DMS 273 treated with DMSO at 0.1 percent for 48 hours (cell line): ENCODE results near the gene UAP1.
A peak's percentile ranks its signal among the peaks of the same experiment; 100 is the strongest.

ENCODE experiments used
- DNase-seq: peaks from one replicate; lab custom pipeline; 2025; lab: John Stamatoyannopoulos, UW

The UAP1 gene

DNA sequence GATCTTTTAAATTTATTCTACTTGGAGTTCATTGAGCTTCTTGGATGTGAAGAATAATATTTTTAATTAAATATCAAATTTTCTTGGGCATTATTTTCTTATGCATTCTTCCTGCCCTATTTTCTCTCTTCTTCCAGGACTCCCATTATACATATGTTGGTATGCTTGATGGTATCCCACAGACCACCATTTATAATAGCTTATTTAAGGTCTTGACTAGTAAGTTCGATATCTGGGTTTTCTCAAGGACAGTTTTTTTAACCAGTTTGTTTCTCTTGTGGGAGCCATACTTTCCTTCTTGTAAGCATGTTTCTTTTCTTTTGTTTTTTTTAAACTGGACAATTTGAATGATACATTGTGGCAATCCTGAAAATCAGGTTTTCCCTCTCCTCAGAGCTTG, 55.3 kb downstream of the UAP1 start:
- no peak for DNase-seq

DNA sequence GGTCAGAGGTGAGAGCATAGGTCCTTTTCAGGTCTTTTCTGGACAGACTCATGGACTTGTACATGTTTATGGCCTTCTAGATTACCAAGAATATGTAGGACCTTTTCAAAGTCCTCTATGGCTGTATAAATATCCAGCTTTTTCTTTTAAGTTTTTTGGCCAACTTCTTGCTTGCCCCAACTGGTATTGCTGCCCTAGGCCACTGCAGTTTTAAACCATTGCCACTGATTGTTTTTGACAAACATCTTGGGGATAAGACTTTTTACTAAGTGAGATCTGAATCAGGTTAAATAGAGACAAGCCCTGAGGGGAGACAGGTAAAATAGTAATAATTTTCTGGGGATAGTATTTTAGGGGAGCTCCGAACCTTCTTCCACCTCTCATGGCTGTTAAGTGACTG, 56.0 kb downstream of the UAP1 start:
- DNase-seq: no peak

DNA sequence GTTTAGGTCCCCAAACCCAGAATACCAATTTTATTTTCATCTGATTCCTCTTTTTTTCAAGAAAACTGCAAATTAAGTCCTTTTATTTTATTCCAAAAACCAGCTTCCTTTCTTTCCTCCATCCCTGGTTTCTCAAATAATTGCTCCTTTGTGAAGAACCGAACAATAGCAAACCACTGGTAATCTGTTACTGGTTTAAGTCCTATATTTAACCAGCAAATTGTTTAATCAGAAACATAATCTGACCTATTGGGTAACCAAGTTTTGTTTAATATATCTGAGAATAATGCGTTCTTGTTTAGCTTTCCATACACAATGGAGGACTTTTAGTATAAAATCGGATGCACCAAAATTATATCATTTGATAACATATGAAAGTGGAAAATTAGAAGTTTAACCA, 57.6 kb downstream of the UAP1 start:
- no peak for DNase-seq

DNA sequence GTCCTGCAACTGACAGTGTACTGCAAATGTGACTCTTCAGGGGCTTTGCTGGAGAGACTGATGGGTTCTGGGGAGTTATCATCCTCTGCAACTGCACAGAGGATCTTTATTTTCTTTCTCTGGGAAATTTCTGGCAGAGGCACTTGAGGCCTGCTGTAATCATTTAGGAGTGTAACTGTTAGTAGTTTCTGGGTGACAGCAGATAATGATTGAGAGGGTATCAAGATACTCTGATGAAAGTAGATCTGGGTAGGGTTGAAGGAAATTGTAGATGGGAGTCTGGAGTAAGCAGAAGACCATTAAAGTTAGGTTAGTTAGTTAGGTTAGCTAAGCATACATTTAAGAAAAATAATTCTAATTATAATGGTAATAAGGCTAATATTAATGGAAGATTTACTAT, 59.7 kb downstream of the UAP1 start:
- DNase-seq: no peak

DNA sequence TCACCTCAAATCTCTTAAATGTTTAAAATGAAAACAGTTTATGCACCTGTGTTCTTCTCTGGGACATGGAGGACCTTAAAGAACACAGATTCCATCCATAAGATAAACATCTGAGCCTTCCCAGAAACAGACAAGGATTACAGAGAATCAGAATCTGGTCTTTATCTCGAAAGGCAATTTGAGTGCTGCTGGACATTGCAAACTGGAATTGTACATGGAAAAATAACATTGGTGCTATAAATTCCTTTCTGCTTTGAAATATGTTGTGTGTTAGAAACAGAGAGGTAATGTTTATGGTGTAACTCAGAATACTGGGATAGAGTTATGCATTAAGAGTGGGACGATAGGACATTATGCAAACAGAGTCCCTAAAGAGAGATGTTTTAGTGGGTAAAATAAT, 64.2 kb downstream of the UAP1 start:
- DNase-seq: no peak

DNA sequence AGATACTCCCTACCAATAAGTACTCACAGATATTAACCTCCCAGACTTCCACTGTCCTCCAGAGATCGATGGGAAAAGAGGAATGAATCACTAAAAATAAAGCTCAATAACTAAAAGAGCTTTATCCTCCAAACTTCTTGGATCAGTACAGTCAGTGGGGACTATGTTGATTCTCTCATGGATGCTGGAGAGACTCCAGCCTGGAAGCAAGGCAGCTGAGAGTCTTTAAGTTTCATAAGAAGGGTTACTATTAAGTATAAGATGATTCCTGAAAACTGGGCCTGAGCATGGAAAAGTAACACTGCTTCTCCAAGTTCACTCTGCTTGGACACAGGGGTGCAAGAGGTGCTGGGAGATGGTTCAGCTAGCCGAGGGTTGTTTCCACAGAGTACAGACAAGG, 64.6 kb downstream of the UAP1 start:
- no peak for DNase-seq

DNA sequence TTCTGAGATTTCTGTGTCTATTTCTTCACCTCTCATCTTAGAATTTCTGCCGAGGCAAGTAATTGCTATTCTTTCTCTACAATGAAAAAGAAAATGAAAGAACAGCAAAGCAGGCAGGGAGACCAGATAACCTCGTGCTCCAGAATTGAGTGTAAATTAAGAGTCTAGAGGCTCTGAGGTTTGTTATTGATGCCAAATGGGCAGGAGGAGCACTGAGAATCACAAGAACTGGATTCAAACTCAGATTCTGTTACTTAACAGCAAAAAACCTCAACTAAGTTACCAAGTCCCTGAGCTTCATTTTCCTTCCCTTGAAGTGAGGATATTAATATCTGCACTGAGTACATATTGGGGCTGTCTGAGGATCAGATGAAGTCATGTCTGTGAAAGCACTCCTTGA, 65.2 kb downstream of the UAP1 start:
- DNase-seq: no peak

DNA sequence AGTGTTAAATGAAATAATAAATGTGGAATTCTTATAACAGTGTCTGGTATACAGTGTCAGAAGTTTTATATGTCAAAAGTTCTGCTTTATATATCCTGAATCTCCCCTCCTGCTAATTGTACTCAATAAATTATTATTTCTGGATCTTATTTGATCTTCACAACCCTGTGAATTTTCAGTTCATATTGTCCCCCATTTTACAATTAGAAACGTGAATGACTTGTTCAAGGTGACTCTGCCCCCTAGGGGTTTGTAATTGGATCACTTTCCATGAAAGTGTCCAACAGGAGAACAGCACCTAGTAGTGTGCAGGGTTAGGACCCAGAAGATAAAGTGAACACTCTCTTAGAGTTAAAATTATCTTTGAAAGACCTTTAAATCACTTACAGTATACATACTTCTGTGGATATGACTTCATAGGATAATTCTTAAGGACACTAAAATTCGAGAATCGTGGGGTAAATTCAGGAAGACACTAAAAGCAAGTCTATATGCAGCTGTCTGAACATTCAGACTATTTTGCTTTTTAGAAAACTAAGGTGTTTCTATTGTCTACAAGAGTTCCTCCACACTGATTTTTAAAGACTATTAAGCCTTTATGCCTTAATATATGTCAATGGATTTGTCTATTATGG, 66.3 kb downstream of the UAP1 start:
- no peak for DNase-seq

DNA sequence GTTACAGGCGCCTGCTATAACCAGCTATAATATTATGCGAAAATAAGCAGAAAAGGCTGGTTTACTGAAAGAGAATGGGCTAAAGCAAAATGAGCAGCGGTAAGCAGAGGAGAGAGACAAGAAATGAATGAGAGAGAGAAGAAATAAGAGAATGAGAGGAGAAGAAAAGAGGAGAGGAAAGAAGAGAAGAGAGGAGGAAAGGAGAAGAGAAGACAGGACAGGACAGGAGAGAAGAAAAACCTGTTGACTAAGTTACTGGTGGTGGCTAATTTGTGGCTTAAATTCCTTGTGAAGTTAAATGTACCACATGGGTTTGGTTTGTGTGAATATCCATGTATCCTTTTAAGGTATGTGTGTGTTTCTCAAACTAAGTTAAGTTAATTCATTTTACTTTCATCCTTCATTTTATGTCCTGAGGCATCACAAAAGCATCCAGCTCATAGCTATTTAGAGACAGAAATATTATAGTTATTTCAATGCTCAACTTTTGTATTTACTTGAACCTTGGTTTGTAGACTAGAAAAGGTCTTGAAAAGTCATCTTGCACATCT, 67.6 kb downstream of the UAP1 start:
- DNase-seq: no peak

DNA sequence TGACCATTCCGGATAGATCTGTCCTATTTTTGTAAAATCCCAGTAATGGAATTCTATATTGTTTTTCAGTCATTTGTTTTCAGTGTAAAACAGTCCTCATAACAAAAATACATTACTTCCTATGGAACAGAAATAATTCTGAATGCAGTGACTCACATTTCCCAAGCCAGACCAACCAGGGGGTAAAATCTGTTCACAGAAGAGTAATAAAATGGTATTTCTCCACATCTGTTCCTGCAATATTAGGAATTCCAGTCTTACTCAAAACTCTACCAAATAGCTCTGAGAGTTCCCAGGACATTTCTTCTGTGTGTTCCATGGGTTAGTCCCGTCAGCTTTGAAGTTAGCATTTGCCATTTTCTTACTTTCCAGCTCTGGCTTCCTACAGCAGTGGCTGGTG, 68.1 kb downstream of the UAP1 start:
- DNase-seq: no peak

DNA sequence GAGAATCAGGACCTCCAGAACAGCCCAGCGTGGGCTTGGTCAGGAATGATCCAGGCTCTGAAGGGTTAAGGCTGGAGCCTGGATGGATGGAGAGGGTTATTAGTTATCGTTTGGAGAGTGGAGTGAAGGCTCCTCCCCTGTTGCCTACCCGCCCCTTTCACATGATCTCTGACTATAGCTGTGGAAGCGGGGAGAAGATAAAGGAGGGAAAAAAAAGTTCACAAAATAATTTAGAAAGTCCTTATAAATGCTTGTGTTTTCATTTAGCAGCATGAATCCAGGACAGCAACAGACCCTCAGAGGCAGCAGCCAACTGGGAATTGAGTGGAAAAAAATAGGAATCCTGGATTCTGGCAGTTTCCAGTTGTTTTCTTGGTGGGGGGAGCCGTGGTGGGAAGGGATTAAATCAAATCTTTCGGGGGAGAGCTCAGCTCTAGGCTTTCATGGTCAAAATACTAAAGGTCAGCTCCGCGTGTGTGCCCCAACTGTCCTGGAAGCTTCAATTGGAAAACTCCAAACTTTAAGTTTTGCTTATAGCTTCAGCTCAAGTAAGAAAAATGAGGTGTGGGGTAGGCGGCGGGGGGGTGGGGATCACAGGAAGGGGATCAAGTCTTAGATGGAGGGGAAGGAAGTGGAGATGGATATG, 70.1 kb downstream of the UAP1 start:
- peak; percentile 40 for DNase-seq

DNA sequence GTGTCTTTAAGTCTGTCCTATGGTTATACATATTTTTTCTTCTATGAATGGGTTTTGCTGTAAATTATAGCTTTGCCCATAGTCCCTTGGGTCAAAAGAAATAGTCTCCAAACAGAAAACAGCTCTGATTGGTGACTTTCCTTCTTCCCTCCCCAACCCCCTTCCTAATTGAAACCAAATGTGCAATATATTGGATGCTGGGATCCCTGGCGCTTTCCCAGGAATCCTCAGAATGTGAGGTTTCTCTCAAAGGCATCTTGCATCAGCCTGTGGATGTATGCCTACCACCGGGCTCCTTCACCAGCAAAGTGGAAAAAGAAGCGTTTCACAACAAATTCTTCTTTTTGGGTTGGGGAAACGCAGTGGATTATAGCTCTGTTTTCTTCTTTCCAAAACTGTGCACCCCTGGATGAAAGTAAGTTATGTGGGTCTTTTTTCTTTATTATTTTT, 70.7 kb downstream of the UAP1 start, which contains the start of gene DDR2:
TSS of gene DDR2 (plus strand) at position 248 of the 450 bp plus-strand sequence. CDS start 86,600 bp downstream, outside the sequence.
- peak; percentile 61 for DNase-seq

DNA sequence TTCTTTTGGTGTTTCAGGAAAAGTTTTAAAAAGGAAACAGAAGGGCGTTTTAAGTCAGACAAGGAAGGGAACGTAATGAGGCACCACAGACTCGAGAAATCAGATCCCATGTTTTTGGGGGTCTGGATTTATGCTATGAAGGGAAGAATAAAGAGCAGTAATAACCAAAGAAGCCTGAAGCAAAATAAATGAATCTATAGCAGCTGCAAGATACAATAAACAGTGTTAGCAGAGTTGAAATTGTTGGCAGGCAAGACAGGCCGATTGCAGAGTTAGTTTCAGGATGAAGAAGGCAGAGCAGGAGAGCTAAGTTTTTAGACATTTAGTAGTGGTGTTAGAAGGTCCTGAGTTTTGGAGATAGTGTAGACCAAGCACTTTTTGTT, 71.2 kb downstream of the UAP1 start:
- DNase-seq: peak; percentile 64

DNA sequence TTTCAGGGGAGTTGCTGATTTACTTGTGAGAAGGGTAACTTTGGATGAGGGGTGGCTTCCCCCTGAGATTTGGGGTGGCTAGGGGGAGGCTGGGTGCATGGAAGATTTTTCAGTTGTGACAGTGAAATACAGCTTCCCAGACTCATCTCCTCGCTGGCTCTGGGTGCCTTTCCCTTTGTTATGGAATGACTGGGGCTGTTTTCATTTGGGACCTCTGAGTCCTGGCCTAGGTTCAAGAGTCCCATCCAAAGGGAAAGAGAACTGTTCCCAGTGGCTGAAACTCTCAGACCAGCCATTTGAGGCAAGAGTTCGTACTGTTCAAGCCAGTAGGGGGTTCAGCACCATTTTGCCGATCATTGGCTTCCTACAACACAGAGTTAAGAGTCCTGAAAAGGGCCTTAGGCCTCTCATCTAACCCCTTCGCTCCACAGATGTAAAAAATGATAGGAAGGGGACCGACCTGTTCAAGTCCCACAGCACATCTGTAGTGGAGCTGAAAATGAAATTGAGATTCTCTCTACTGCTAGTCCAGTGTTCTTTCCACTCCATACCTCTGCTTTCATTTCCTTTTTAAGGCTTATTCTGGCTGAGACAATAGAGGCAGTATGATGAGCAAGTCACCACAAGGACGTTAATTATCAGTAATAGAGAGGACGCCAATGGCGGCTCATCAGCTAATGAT, 71.7 kb downstream of the UAP1 start:
- peak; percentile 26 for DNase-seq

DNA sequence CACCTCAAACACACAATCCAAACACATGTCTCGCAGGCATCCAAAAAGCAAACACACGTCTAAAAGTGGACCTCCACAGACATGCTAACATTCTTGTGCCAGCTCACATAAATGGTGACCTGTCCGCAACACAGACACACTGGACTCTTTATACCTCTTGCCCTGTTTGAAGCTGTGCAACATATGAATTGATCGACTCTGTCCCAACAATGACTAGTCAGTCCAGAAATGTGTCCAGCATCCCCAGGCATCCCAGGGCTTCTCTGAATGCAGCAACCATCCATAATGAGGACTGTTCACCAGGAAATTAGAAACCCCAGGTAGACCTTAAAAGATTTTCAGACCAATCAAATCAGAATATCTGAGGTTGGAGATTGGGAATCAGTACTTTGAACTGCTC, 73.9 kb downstream of the UAP1 start:
- DNase-seq: no peak

DNA sequence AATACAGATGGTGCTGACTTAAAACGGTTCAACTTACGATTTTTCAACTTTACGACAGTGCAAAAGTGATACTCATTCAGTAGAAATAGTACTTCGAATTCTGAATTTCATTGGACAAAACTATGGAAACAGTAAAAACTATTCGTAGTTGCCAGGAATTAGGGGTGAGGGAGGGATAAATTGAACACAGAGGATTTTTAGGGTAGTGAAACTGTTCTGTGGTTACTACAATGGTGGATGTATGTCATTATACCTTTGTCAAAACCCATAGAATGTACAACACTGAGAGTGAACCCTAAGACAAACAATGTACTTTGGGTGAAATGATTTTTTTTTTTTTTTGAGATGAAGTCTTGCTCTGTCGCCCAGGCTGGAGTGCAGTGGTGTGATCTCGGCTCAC, 78.2 kb downstream of the UAP1 start:
- DNase-seq: no peak

DNA sequence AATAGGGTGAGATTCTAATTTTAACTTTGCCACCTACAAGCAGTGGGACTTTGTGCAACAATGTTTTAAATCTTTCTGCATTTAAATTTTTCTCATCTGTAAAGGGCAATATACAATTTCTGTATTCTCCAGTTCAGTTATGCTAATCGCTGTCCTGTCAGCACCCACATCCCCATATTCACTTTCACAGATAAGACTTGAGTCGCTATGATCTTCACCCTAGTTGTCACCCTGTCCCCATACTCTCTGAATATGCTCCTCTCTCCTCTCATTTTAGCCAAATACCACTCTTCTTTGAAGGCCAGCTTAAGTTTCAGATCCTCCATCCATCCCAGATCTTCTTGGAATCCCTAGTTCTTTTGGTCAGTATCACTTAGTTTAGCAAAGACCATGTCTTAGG, 79.6 kb downstream of the UAP1 start:
- DNase-seq: no peak

DNA sequence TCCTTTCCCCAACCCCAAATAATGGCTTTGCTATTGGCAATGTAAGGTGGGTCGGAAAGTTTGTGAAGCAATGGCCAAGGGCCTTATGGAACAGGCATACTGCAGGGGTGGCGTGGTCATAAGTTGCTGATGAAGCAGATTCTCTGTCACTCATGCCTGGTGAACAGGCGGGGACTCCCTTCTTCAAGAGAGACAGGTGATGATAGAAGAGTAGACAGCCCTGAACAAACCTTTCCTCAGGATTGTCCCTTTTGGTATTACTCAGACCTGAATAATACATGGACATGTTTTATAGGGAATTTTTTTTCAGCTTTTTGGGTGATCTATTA, 83.4 kb downstream of the UAP1 start:
- DNase-seq: no peak

DNA sequence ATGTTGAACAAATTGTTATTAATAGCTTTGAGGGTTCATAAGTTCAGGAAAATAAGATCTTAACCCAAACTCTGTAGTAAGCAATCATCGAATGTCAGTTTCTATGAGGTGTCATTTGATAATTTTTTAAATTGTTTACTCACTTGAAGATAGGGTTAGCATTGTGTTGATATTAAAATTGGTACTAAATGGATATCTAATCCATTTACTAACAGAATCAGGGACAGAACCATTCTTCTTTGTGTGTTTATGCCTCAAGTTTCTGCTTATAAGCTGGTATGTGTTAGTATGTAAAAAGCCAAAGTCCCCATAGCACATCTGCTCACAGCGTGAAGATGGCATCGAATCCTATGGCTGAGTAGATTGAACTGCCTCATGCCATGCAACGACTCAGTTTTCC, 84.1 kb downstream of the UAP1 start:
- DNase-seq: no peak

DNA sequence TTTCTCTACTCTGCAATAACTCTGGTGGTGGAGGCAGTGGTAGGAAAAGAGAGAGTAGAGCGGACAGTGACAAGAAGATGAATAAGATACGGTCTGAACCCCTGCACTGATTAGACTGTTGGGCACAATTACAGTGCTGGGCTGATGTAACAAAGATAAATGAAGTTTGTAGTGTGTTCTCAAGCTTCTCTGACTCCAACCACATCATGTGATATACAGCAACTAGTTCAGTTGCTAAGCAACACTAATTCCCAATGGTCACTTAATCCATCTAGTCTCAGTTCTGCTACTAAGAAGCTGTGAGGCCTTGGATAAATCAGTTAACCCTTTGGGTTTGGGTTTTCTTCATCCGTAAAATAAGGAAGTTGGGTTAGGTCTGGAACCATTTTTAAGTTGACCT, 88.1 kb downstream of the UAP1 start:
- no peak for DNase-seq
